NCI-H2227 treated with DMSO at 0.1 percent for 48 hours (cell line): ENCODE measurements around the gene XPO1.
"Not testable (repeated sequence)": the region's sequence is repeated elsewhere in the genome, so short reads cannot be mapped to it uniquely, and the experiment has no call there.

Experiments used
- DNase-seq: peaks from one replicate; lab custom pipeline; 2025; lab: John Stamatoyannopoulos, UW

XPO1 gene

GRCh38 chr2:61538200-61538919, at the start of gene XPO1:
TSS of gene XPO1 (minus strand) at chr2:61538356. CDS start at chr2:61533897, 4,459 bp downstream.
- peak; percentile 99 for DNase-seq

GRCh38 chr2:61586928-61587327, 48.8 kb upstream of the XPO1 start:
- not testable (repeated sequence) for DNase-seq

- peak; percentile 20 for DNase-seq
Observed at GRCh38 chr2:61585383-61585782, 47.2 kb upstream of the XPO1 start.

- not testable (repeated sequence) for DNase-seq
Observed at GRCh38 chr2:61584368-61584767, 46.2 kb upstream of the XPO1 start.

- no peak for DNase-seq
Observed at GRCh38 chr2:61582165-61582564, 44.0 kb upstream of the XPO1 start.

GRCh38 chr2:61581716-61582115, 43.6 kb upstream of the XPO1 start:
- DNase-seq = no peak

- no peak for DNase-seq
Observed at GRCh38 chr2:61575447-61575859, 37.3 kb upstream of the XPO1 start.

- no peak for DNase-seq
Observed at GRCh38 chr2:61566566-61566965, 28.4 kb upstream of the XPO1 start.

- no peak for DNase-seq
Observed at GRCh38 chr2:61562615-61563014, 24.5 kb upstream of the XPO1 start.

GRCh38 chr2:61558160-61558559, 20.0 kb upstream of the XPO1 start:
- DNase-seq = no peak

GRCh38 chr2:61557381-61557780, 19.2 kb upstream of the XPO1 start:
- no peak for DNase-seq

- no peak for DNase-seq
Observed at GRCh38 chr2:61554604-61555003, 16.4 kb upstream of the XPO1 start.

GRCh38 chr2:61550375-61551209, 12.4 kb upstream of the XPO1 start:
- no peak for DNase-seq

GRCh38 chr2:61549546-61549945, 11.4 kb upstream of the XPO1 start:
- no peak for DNase-seq

GRCh38 chr2:61543062-61543461, 4.9 kb upstream of the XPO1 start:
- DNase-seq = no peak

- not testable (repeated sequence) for DNase-seq
Observed at GRCh38 chr2:61540167-61540566, 2.0 kb upstream of the XPO1 start.

- DNase-seq = peak; percentile 76
Observed at GRCh38 chr2:61538920-61539520, 864 bp upstream of the XPO1 start.

GRCh38 chr2:61537950-61538199, 281 bp downstream of the XPO1 start:
- no peak for DNase-seq

- DNase-seq = peak; percentile 48
Observed at GRCh38 chr2:61537277-61537949, 743 bp downstream of the XPO1 start.

- DNase-seq = peak; percentile 90
Observed at GRCh38 chr2:61536572-61537276, 1.4 kb downstream of the XPO1 start.

- peak; percentile 6 for DNase-seq
Observed at GRCh38 chr2:61536180-61536571, 2.0 kb downstream of the XPO1 start.

GRCh38 chr2:61535449-61535848, 2.7 kb downstream of the XPO1 start:
- no peak for DNase-seq
